GM13977 (cell line): Measurements from ENCODE around the gene DCTPP1.
A peak's percentile ranks its signal among the peaks of the same experiment; 100 is the strongest.

Experiments used
- DNase-seq: peaks from one replicate; pipeline ENCODE4 v3.0.0; 2012; ENCODE audit warnings: low spot score
- in situ Hi-C: fragments of 300-500 bp; cut with MboI; formaldehyde crosslinking; loops from one replicate; pipeline ENCODE4 v1.12.0; 2022; ENCODE audit warnings: low sequenced_read_pairs, low pct_unique_long_range_greater_than_20kb, mixed read lengths, inconsistent platforms; ENCODE audit not compliant: unreplicated experiment
- TF ChIP-seq, protein P1 (sequence below): IDR thresholded peaks from 2 replicates; pipeline ENCODE4 v1.5.1; 2012; ENCODE audit warnings: mild to moderate bottlenecking, control low read depth; ENCODE audit not compliant: insufficient read depth; ENCODE audit errors: extremely low read depth, missing control alignments

DCTPP1 gene

DNA sequence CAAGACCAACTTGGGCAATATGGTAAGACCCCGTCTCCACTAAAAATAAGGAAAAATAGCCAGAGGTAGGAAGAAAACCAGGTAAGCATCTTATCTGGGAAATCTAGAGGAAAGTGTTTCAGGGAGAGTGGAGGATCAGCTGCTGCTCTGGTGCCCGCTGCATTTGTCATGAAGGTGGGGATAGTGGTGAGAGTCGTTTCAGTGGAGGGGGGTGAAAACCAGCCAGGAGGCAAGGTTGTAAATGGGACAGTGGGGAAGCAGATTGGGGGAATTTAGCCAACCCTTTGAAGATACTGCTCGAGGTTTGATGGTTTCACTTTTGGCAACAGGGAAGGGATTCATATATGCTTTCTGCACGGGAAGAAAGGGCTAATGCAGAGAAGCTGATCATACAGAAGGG lies 8.8 kb downstream of the DCTPP1 start:
- in situ Hi-C loops = loop anchor here (25.0 kb wide), 1 partner anchor 309 kb away; the partner anchor contains the start of genes GDPD3 and MAPK3
- DNase-seq = no peak
- TF ChIP-seq, protein P1, sequence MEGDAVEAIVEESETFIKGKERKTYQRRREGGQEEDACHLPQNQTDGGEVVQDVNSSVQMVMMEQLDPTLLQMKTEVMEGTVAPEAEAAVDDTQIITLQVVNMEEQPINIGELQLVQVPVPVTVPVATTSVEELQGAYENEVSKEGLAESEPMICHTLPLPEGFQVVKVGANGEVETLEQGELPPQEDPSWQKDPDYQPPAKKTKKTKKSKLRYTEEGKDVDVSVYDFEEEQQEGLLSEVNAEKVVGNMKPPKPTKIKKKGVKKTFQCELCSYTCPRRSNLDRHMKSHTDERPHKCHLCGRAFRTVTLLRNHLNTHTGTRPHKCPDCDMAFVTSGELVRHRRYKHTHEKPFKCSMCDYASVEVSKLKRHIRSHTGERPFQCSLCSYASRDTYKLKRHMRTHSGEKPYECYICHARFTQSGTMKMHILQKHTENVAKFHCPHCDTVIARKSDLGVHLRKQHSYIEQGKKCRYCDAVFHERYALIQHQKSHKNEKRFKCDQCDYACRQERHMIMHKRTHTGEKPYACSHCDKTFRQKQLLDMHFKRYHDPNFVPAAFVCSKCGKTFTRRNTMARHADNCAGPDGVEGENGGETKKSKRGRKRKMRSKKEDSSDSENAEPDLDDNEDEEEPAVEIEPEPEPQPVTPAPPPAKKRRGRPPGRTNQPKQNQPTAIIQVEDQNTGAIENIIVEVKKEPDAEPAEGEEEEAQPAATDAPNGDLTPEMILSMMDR = no peak

DNA sequence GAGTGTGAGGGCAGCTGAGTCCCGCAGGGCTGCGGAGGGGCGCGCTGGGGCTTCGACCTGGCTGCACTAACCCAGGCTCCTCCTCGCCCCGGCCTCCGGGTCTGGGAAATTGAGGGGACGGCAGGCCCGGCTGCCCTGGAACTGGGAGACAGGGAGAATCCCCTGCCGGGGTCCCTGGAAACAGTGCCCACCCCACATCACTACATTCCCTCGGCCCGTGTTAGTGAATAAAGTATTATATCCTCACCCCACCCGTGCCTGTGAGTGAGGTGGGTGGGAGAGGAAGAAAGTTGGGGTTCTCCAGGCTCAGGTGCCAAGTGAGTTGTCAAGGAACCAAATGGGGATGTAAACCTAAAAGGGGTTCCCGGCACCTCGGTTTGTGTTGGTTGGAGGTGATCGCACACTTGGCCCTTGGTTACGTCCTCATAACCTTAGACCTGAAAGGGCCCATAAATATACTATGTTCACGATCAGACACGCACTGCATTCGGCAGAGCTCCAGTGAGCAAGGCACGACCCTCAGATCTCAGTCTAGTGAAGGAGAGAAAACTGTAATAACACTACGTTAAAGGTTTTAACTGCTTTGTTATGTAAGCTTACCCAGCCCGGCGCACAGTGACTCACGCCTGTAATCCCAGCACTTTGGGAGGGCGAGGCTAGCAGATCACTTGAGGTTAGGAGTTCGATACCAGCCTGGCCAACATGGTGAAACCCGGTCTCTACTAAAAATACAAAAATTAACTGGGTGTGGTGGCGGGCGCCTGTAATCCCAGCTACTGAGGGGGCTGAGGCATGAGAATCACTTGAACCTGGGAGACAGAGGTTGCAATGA lies 11.3 kb downstream of the DCTPP1 start:
- TF ChIP-seq, protein P1 = no peak
- no peak for DNase-seq
- in situ Hi-C loops = loop anchor here (25.0 kb wide), 1 partner anchor 306 kb away; the partner anchor contains the start of genes GDPD3 and MAPK3

DNA sequence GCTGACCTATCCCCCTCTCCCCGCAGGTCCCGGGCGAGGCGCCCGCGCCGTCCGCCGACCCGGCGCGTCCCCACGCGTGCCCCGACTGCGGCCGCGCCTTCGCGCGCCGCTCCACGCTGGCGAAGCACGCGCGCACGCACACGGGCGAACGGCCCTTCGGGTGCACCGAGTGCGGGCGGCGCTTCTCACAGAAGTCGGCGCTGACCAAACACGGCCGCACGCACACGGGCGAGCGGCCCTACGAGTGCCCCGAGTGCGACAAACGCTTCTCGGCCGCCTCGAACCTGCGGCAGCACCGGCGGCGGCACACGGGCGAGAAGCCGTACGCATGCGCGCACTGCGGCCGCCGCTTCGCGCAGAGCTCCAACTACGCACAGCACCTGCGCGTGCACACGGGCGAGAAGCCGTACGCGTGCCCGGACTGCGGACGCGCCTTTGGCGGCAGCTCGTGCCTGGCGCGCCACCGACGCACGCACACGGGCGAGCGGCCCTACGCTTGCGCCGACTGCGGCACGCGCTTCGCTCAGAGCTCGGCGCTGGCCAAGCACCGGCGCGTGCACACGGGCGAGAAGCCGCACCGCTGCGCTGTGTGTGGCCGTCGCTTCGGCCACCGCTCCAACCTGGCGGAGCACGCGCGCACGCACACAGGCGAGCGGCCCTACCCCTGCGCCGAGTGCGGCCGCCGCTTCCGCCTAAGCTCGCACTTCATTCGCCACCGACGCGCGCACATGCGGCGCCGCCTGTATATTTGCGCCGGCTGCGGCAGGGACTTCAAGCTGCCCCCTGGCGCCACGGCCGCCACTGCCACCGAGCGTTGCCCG lies 12.1 kb downstream of the DCTPP1 start:
- in situ Hi-C loops = loop anchor here (25.0 kb wide), 1 partner anchor 305 kb away; the partner anchor contains the start of genes GDPD3 and MAPK3
- peak; percentile 96 for DNase-seq
- TF ChIP-seq, protein P1 = peak; percentile 38

DNA sequence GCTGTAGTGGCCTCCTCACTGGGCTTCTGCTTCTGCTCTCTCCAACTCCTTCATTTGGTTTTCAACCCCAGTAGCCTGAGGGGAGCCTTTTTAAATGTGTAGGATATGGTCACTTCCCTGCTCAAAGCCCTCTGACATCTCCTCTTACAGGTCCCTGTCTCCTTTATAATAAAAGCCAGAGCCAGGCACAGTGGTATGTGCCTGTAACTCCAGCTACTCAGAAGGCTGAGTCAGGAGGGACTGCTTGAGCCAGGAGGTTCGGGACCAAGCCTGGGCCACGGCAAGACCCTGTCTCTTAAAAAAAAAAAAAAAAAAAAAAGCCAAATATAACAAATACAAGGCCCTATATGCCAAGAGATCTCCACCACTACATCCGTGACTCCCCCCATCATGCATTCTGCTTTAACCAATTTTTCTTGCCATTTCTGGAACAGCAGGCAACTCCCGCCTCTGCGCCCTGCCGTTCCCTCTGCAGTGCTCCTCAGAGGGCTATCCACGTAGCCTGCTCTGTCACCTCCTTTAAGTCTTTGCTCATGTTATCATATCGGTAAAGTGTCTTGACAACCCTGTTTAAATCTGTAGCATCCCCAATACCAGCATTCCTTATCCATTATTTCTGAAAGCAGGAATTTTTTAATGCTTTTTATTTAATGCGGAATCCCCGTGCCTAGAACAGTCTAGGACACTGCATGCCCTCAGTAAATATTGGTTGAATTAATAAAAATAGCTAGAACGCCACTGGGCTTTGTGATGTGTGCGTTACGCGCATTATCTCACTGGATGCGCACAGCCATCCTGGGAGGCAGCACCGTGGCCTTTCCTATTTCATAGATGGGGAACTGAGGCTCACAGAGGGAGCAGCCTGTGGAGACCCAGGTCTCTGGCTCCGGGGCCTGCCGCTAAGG lies 13.0 kb downstream of the DCTPP1 start:
- TF ChIP-seq, protein P1 = no peak
- DNase-seq = no peak
- in situ Hi-C loops = loop anchor here (25.0 kb wide), 1 partner anchor 305 kb away; the partner anchor contains the start of genes GDPD3 and MAPK3

DNA sequence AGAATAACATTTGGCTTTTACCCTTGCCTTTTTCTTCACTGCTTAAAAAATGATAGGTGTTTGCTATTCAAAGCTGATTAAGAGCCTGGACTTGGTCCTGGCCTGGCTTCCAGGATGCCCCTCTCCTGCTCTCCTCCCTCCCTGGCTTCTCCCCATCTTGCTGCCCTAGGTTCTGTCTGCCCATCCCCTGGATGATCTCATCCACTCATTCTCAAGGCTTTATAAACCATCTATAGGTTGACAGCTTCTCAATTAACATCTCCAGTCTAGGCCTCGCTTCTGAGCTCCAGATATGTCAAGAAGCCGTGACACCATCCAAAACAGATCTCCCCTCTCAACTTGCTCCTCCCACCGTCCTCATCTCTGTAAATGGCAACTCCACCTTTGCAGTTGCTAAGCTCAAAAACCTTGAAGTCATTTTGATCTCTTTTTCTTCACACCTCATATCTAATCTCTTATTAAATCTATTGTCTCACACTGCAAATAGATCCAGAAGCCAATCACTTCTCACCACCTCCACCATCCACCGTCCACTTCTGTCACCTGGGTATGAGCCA lies 13.7 kb downstream of the DCTPP1 start:
- no peak for DNase-seq
- in situ Hi-C loops = loop anchor here (25.0 kb wide), 1 partner anchor 304 kb away; the partner anchor contains the start of genes GDPD3 and MAPK3
- TF ChIP-seq, protein P1 = no peak
